Measurements from ENCODE around the gene GABRB1.

GABRB1 gene

DNA sequence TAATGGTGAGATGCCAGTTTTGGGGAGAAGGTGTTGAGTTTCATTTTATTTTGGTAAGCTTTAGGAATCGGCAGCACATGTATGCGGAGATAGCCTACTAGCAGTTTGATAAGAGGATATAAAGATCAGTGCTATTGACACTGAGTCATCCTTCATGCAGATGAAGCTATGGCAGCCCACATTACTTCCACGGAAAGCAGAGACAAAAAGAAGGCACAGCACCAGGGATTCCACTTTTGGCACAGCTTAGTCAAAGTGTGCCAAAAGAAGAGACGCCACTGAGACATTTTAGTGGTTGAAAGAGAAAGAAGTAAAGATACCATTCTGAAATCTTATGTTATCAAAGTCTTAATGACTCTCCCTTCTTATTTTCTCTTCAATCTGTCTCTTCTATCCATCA lies 103.8 kb downstream of the GABRB1 start:
- TF ChIP-seq, protein P1, sequence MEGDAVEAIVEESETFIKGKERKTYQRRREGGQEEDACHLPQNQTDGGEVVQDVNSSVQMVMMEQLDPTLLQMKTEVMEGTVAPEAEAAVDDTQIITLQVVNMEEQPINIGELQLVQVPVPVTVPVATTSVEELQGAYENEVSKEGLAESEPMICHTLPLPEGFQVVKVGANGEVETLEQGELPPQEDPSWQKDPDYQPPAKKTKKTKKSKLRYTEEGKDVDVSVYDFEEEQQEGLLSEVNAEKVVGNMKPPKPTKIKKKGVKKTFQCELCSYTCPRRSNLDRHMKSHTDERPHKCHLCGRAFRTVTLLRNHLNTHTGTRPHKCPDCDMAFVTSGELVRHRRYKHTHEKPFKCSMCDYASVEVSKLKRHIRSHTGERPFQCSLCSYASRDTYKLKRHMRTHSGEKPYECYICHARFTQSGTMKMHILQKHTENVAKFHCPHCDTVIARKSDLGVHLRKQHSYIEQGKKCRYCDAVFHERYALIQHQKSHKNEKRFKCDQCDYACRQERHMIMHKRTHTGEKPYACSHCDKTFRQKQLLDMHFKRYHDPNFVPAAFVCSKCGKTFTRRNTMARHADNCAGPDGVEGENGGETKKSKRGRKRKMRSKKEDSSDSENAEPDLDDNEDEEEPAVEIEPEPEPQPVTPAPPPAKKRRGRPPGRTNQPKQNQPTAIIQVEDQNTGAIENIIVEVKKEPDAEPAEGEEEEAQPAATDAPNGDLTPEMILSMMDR (IDR thresholded peaks at IDR 0.05), result no peak
- Histone ChIP-seq H3K4me1 (ENCODE audit: control insufficient read depth in 1 of 2, insufficient read depth in 1 of 2, low read depth in 1 of 2, low read length in 1 of 2) (no peaks in the 10 kb centered on the region), H3K36me3 (no peaks in the 10 kb centered on the region), H3K27ac (no peak overlapping the region), H3K9me3 (no peaks in the 10 kb centered on the region), H3K4me3 (ENCODE audit: low read depth in 1 of 2, low read length in 1 of 2) (no peak overlapping the region), H3K27me3 (peaks cover 11% of the 10 kb centered on the region)

GRCh38 chr4:47143261-47143660 lies 111.9 kb downstream of the GABRB1 start:
- H3K27ac ChIP-seq, result no peak overlapping the region
- H3K9me3 ChIP-seq, result no peaks in the 10 kb centered on the region
- H3K36me3 ChIP-seq, result no peaks in the 10 kb centered on the region
- TF ChIP-seq, protein P1 (IDR thresholded peaks at IDR 0.05), result no peak
- no peaks in the 10 kb centered on the region for H3K4me1 ChIP-seq (ENCODE audit: control insufficient read depth in 1 of 2, insufficient read depth in 1 of 2, low read depth in 1 of 2, low read length in 1 of 2)
- H3K27me3 ChIP-seq, result peaks cover 26% of the 10 kb centered on the region
- no peak overlapping the region for H3K4me3 ChIP-seq (ENCODE audit: low read depth in 1 of 2, low read length in 1 of 2)

DNA sequence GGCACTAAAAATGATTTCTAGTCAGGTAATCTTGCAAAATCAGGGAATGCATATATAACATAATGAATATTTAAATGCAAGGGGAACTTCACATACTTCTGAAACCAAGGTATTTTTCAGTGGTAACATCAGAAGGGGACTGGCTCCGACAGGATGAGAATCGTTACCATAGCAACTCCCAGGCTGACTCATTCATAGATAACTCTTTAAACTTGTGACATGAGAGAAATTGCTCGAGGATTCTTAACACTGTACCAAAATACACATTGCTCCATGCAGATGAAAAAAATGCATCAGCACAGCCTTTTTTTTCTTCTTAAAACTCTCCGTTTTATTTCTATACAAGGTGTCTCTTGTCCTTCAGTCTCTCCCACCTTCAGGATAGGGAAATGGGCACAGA lies 114.3 kb downstream of the GABRB1 start:
- Histone ChIP-seq H3K4me3 (ENCODE audit: low read depth in 1 of 2, low read length in 1 of 2) (no peak overlapping the region), H3K27ac (no peak overlapping the region), H3K9me3 (no peaks in the 10 kb centered on the region), H3K36me3 (no peaks in the 10 kb centered on the region), H3K27me3 (peaks cover 27% of the 10 kb centered on the region), H3K4me1 (ENCODE audit: control insufficient read depth in 1 of 2, insufficient read depth in 1 of 2, low read depth in 1 of 2, low read length in 1 of 2) (no peaks in the 10 kb centered on the region)
- TF ChIP-seq, protein P1 (IDR thresholded peaks at IDR 0.05), result no peak

DNA sequence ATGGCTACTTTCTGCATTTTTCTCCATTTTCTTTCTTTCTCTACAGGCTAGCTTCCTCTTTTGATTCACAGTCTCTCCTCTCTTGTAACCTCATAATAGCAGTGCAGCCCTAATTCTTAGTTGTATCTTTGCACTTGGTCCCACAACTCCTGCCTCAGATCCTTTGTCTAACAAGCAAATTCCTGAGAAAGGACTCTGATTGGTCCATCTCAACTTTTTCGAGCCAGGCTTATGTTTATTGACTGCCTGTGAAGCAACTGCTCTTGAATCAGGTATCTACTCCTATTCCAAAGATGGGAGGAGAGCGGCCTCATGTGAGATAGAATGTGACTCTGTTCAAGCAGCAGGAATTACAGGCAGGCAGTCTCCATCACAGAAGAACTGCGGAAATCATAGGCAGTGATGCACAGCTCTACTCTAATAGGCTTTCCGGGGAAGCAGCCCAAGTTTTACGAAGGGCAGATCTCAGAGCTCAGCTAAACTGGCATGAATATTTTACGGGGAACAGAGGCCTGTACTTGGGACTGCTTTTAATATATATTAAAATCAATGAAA lies 123.5 kb downstream of the GABRB1 start:
- Histone ChIP-seq H3K4me3 (ENCODE audit: low read depth in 1 of 2, low read length in 1 of 2) (no peak overlapping the region), H3K27ac (no peak overlapping the region), H3K4me1 (ENCODE audit: control insufficient read depth in 1 of 2, insufficient read depth in 1 of 2, low read depth in 1 of 2, low read length in 1 of 2) (peaks cover 8 to 21% of the 10 kb centered on the region in 2 experiments), H3K36me3 (no peaks in the 10 kb centered on the region), H3K9me3 (no peaks in the 10 kb centered on the region), H3K27me3 (peaks cover 27% of the 10 kb centered on the region)
- TF ChIP-seq, protein P1 (IDR thresholded peaks at IDR 0.05), result no peak

- Histone ChIP-seq H3K4me3 (ENCODE audit: low read depth in 1 of 2, low read length in 1 of 2) (no peak overlapping the region), H3K9me3 (no peaks in the 10 kb centered on the region), H3K36me3 (no peaks in the 10 kb centered on the region), H3K27me3 (peaks cover 24% of the 10 kb centered on the region), H3K27ac (no peak overlapping the region), H3K4me1 (ENCODE audit: control insufficient read depth in 1 of 2, insufficient read depth in 1 of 2, low read depth in 1 of 2, low read length in 1 of 2) (peaks cover 17 to 27% of the 10 kb centered on the region in 2 experiments)
- TF ChIP-seq, protein P1 (IDR thresholded peaks at IDR 0.05), result no peak
These were observed 124.6 kb downstream of the GABRB1 start for GRCh38 chr4:47155919-47156318.

Measured in neutrophil (primary cell).